ENCODE results near the gene HOXB13. TPM values are rescaled to one million over a fixed set of nuclear protein-coding genes. Genes with fewer than 3 reads are reported as not detected.

The HOXB13 gene
- total RNA-seq, 5 donors from 2014 or later (not counting 1 experiment from before 2014, with no cell fraction given), result 0.13 TPM; not detected in 4

GRCh38 chr17:48733632-48734328 is 5.2 kb upstream of the HOXB13 start:
- Histone ChIP-seq H3K9me3 (no peaks in the 10 kb centered on the region), H3K4me3 (ENCODE audit: control insufficient read depth in 1 of 2, extremely low read depth in 1 of 2, low read length in 1 of 2) (no peak overlapping the region), H3K36me3 (ENCODE audit: control insufficient read depth in 2 of 2, extremely low read depth in 1 of 2, insufficient read depth in 1 of 2, low read length in 1 of 2) (no peaks in the 10 kb centered on the region), H3K27ac (ENCODE audit: low read length) (no peak overlapping the region), H3K27me3 (replicated peaks in 1 of 2; ENCODE audit: control insufficient read depth in 2 of 2, extremely low read depth in 1 of 2, insufficient read depth in 2 of 2, low read length in 1 of 2) (peaks cover 27 to 87% of the 10 kb centered on the region in 2 experiments), H3K4me1 (ENCODE audit: control insufficient read depth in 1 of 2, extremely low read depth in 1 of 2, insufficient read depth in 2 of 2, low read length in 2 of 2) (peaks cover 0 to 29% of the 10 kb centered on the region in 2 experiments)
- POLR2A ChIA-PET, result no interaction called here
- WGBS (ENCODE audit: insufficient coverage), result 14% methylated on average over 20 of the region's 22 CpGs
- peaks cover 21 to 28% (median 24%) of the 10 kb centered on the region in 3 donors for H3K4me1 Mint-ChIP-seq
- H3K36me3 Mint-ChIP-seq, result no peaks in the 10 kb centered on the region
- DNase-seq (no peak), ATAC-seq (replicated peaks in 1 of 4) (no peak)
- CTCF ChIA-PET, result interaction anchor here (0.5 to 1.2 kb wide), 4 partner anchors 10 to 294 kb away, joined by 3 to 4 read pairs (median 3); partner anchors contain the start of gene PRAC2 (in 1 of the 2)
- H3K4me3 Mint-ChIP-seq, result peak overlapping the region in 2 of 3 donors; percentile 44 to 45
- H3K27me3 Mint-ChIP-seq, result peaks cover 82 to 91% of the 10 kb centered on the region in 2 donors
- no peaks in the 10 kb centered on the region for H3K9me3 Mint-ChIP-seq
- peak overlapping the region in 1 of 2 donors; percentile 10 for H3K27ac Mint-ChIP-seq

GRCh38 chr17:48732688-48733629 is 4.4 kb upstream of the HOXB13 start:
- WGBS (ENCODE audit: insufficient coverage), result 5% methylated on average over 29 of the region's 50 CpGs
- Histone ChIP-seq H3K36me3 (ENCODE audit: control insufficient read depth in 2 of 2, extremely low read depth in 1 of 2, insufficient read depth in 1 of 2, low read length in 1 of 2) (no peaks in the 10 kb centered on the region), H3K9me3 (no peaks in the 10 kb centered on the region), H3K27ac (ENCODE audit: low read length) (no peak overlapping the region), H3K4me3 (ENCODE audit: control insufficient read depth in 1 of 2, extremely low read depth in 1 of 2, low read length in 1 of 2) (no peak overlapping the region), H3K4me1 (ENCODE audit: control insufficient read depth in 1 of 2, extremely low read depth in 1 of 2, insufficient read depth in 2 of 2, low read length in 2 of 2) (peaks cover 0 to 34% of the 10 kb centered on the region in 2 experiments), H3K27me3 (replicated peaks in 1 of 2; ENCODE audit: control insufficient read depth in 2 of 2, extremely low read depth in 1 of 2, insufficient read depth in 2 of 2, low read length in 1 of 2) (peaks cover 27 to 87% of the 10 kb centered on the region in 2 experiments)
- H3K36me3 Mint-ChIP-seq, result no peaks in the 10 kb centered on the region
- ATAC-seq (replicated peaks in 1 of 4) (peak in 1 of 4 experiments; percentile 12), DNase-seq (no peak)
- H3K4me3 Mint-ChIP-seq, result peak overlapping the region in 2 of 3 donors; percentile 44 to 45
- CTCF ChIA-PET, result interaction anchor here in 1 of 2 donors (1.0 to 1.5 kb wide), 2 partner anchors 9 to 10 kb away, joined by 3 read pairs; partner anchors contain the start of genes PRAC1 and PRAC2
- H3K27me3 Mint-ChIP-seq, result peaks cover 83 to 91% of the 10 kb centered on the region in 2 donors
- H3K4me1 Mint-ChIP-seq, result peaks cover 24 to 37% (median 30%) of the 10 kb centered on the region in 3 donors
- POLR2A ChIA-PET, result no interaction called here
- no peaks in the 10 kb centered on the region for H3K9me3 Mint-ChIP-seq
- H3K27ac Mint-ChIP-seq, result peak overlapping the region in 1 of 2 donors; percentile 0

- Histone ChIP-seq H3K27ac (ENCODE audit: low read length) (no peak overlapping the region), H3K4me3 (ENCODE audit: control insufficient read depth in 1 of 2, extremely low read depth in 1 of 2, low read length in 1 of 2) (no peak overlapping the region), H3K4me1 (ENCODE audit: control insufficient read depth in 1 of 2, extremely low read depth in 1 of 2, insufficient read depth in 2 of 2, low read length in 2 of 2) (peaks cover 0 to 41% of the 10 kb centered on the region in 2 experiments), H3K9me3 (no peaks in the 10 kb centered on the region), H3K27me3 (replicated peaks in 1 of 2; ENCODE audit: control insufficient read depth in 2 of 2, extremely low read depth in 1 of 2, insufficient read depth in 2 of 2, low read length in 1 of 2) (peaks cover 33 to 88% of the 10 kb centered on the region in 2 experiments), H3K36me3 (ENCODE audit: control insufficient read depth in 2 of 2, extremely low read depth in 1 of 2, insufficient read depth in 1 of 2, low read length in 1 of 2) (no peaks in the 10 kb centered on the region)
- POLR2A ChIA-PET, result interaction anchor here (0.6 kb wide), 3 partner anchors 55 to 868 kb away, joined by 3 read pairs; no protein-coding TSS in a partner anchor
- H3K9me3 Mint-ChIP-seq, result no peaks in the 10 kb centered on the region
- peaks cover 28 to 51% (median 37%) of the 10 kb centered on the region in 3 donors for H3K4me1 Mint-ChIP-seq
- no peak overlapping the region for H3K4me3 Mint-ChIP-seq
- no peak for DNase-seq
- ATAC-seq (replicated peaks in 1 of 4), result no peak
- CTCF ChIA-PET, result interaction anchor here (0.7 to 1.5 kb wide), 3 partner anchors 9 to 53 kb away, joined by 3 read pairs; partner anchors contain the start of genes PRAC1 (in 1 of the 2) and PRAC2 (in 1 of the 2)
- no peaks in the 10 kb centered on the region for H3K36me3 Mint-ChIP-seq
- H3K27ac Mint-ChIP-seq, result no peak overlapping the region
- H3K27me3 Mint-ChIP-seq, result peaks cover 87 to 92% of the 10 kb centered on the region in 2 donors
Observed at GRCh38 chr17:48731355-48731754, 2.8 kb upstream of the HOXB13 start.

- H3K36me3 ChIP-seq (ENCODE audit: control insufficient read depth in 2 of 2, extremely low read depth in 1 of 2, insufficient read depth in 1 of 2, low read length in 1 of 2), result no peaks in the 10 kb centered on the region
- no peak for ATAC-seq (replicated peaks in 1 of 4)
- Mint-ChIP-seq H3K4me1 (peaks cover 30 to 53% (median 40%) of the 10 kb centered on the region in 3 donors), H3K9me3 (no peaks in the 10 kb centered on the region), H3K36me3 (no peaks in the 10 kb centered on the region), H3K27me3 (peaks cover 84 to 92% of the 10 kb centered on the region in 2 donors), H3K27ac (no peak overlapping the region), H3K4me3 (no peak overlapping the region)
- ChIA-PET POLR2A (interaction anchor here in 1 of 2 donors (0.5 kb wide), 1 partner anchor 636 kb away, joined by 6 read pairs; no protein-coding TSS in a partner anchor), CTCF (no interaction called here)
- no peak for DNase-seq
- no peaks in the 10 kb centered on the region for H3K9me3 ChIP-seq
- H3K4me1 ChIP-seq (ENCODE audit: control insufficient read depth in 1 of 2, extremely low read depth in 1 of 2, insufficient read depth in 2 of 2, low read length in 2 of 2), result peaks cover 0 to 48% of the 10 kb centered on the region in 2 experiments
- no peak overlapping the region for H3K27ac ChIP-seq (ENCODE audit: low read length)
- WGBS (ENCODE audit: insufficient coverage), result no CpG with 5 or more reads among the region's 3 CpGs
- H3K4me3 ChIP-seq (ENCODE audit: control insufficient read depth in 1 of 2, extremely low read depth in 1 of 2, low read length in 1 of 2), result no peak overlapping the region
- peaks cover 28 to 90% of the 10 kb centered on the region in 2 experiments for H3K27me3 ChIP-seq (replicated peaks in 1 of 2; ENCODE audit: control insufficient read depth in 2 of 2, extremely low read depth in 1 of 2, insufficient read depth in 2 of 2, low read length in 1 of 2)
Observed at GRCh38 chr17:48730240-48730550, 1.6 kb upstream of the HOXB13 start.

- Mint-ChIP-seq H3K27ac (peak overlapping the region in 1 of 2 donors; percentile 42), H3K36me3 (no peaks in the 10 kb centered on the region), H3K27me3 (peaks cover 83 to 92% of the 10 kb centered on the region in 2 donors), H3K4me3 (peak overlapping the region in 1 of 3 donors; percentile 77), H3K4me1 (peaks cover 36 to 60% (median 45%) of the 10 kb centered on the region in 3 donors), H3K9me3 (no peaks in the 10 kb centered on the region)
- ChIA-PET POLR2A (no interaction called here), CTCF (no interaction called here)
- ATAC-seq (replicated peaks in 1 of 4), result no peak
- H3K27ac ChIP-seq (ENCODE audit: low read length), result no peak overlapping the region
- DNase-seq, result no peak
- WGBS (ENCODE audit: insufficient coverage), result 10% methylated on average over 11 of the region's 19 CpGs
- H3K9me3 ChIP-seq, result no peaks in the 10 kb centered on the region
- no peak overlapping the region for H3K4me3 ChIP-seq (ENCODE audit: control insufficient read depth in 1 of 2, extremely low read depth in 1 of 2, low read length in 1 of 2)
- no peaks in the 10 kb centered on the region for H3K36me3 ChIP-seq (ENCODE audit: control insufficient read depth in 2 of 2, extremely low read depth in 1 of 2, insufficient read depth in 1 of 2, low read length in 1 of 2)
- peaks cover 31 to 90% of the 10 kb centered on the region in 2 experiments for H3K27me3 ChIP-seq (replicated peaks in 1 of 2; ENCODE audit: control insufficient read depth in 2 of 2, extremely low read depth in 1 of 2, insufficient read depth in 2 of 2, low read length in 1 of 2)
- peaks cover 0 to 54% of the 10 kb centered on the region in 2 experiments for H3K4me1 ChIP-seq (ENCODE audit: control insufficient read depth in 1 of 2, extremely low read depth in 1 of 2, insufficient read depth in 2 of 2, low read length in 2 of 2)
Observed at GRCh38 chr17:48729335-48730239, 1.0 kb upstream of the HOXB13 start.
